Measurements from ENCODE around the gene ENTPD2. TPM values are rescaled to one million over a fixed set of nuclear protein-coding genes. Genes with fewer than 3 reads are reported as not detected.
"Not testable (repeated sequence)": the region's sequence is repeated elsewhere in the genome, so short reads cannot be mapped to it uniquely, and the experiment has no call there.

Gene ENTPD2
- total RNA-seq, 4 donors from 2014 or later: 0.22 to 0.55 TPM; not detected in 2

- no peak for TF ChIP-seq POLR2A (IDR thresholded peaks at IDR 0.05)
- TF ChIP-seq CTCF (IDR thresholded peaks at IDR 0.05 in 4 of 5, conservative IDR thresholded peaks at IDR 0.05 in 1 of 5): no peak
- ATAC-seq (no peak), DNase-seq (no peak)
- in situ Hi-C loops (cut with MboI; ENCODE audit: low sequenced_read_pairs in 4 of 4) (no loop called here), intact Hi-C loops (cut with DNase I; ENCODE audit: low total_unique reads) (no loop called here)
- H3K36me3 ChIP-seq: peaks cover 0 to 12% of the 10 kb centered on the region in 2 donors
- H3K4me1 ChIP-seq: no peaks in the 10 kb centered on the region
- H3K9me3 ChIP-seq: no peaks in the 10 kb centered on the region
- H3K27ac ChIP-seq: no peak overlapping the region
- H3K4me3 ChIP-seq: no peak overlapping the region
- H3K27me3 ChIP-seq: no peaks in the 10 kb centered on the region
Observed at GRCh38 chr9:137006116-137007003, 47.5 kb downstream of the ENTPD2 start.

GRCh38 chr9:137004285-137004684 is 49.6 kb downstream of the ENTPD2 start:
- in situ Hi-C loops (cut with MboI; ENCODE audit: low sequenced_read_pairs in 4 of 4); H3K27me3 ChIP-seq; H3K36me3 ChIP-seq; intact Hi-C loops (cut with DNase I; ENCODE audit: low total_unique reads); ATAC-seq; H3K27ac ChIP-seq; H3K4me1 ChIP-seq; H3K9me3 ChIP-seq; H3K4me3 ChIP-seq; DNase-seq: not testable (repeated sequence)
- TF ChIP-seq CTCF (IDR thresholded peaks at IDR 0.05 in 4 of 5, conservative IDR thresholded peaks at IDR 0.05 in 1 of 5): peak in 3 of 5 experiments; percentile 17 to 47 (median 23)

- Histone ChIP-seq H3K4me3 (no peak overlapping the region), H3K27ac (no peak overlapping the region), H3K27me3 (no peaks in the 10 kb centered on the region), H3K36me3 (no peaks in the 10 kb centered on the region), H3K4me1 (no peaks in the 10 kb centered on the region), H3K9me3 (no peaks in the 10 kb centered on the region)
- no peak for DNase-seq
- TF ChIP-seq CTCF (IDR thresholded peaks at IDR 0.05 in 4 of 5, conservative IDR thresholded peaks at IDR 0.05 in 1 of 5): no peak
- intact Hi-C loops (cut with DNase I; ENCODE audit: low total_unique reads) (no loop called here), in situ Hi-C loops (cut with MboI; ENCODE audit: low sequenced_read_pairs in 4 of 4) (no loop called here)
- ATAC-seq: no peak
Observed at GRCh38 chr9:137002646-137003041, 51.2 kb downstream of the ENTPD2 start.

- Histone ChIP-seq H3K9me3 (no peaks in the 10 kb centered on the region), H3K27ac (no peak overlapping the region), H3K4me3 (no peak overlapping the region), H3K27me3 (peaks cover 0 to under 1% (median 0%) of the 10 kb centered on the region in 3 donors), H3K4me1 (no peaks in the 10 kb centered on the region), H3K36me3 (no peaks in the 10 kb centered on the region)
- in situ Hi-C loops (cut with MboI; ENCODE audit: low sequenced_read_pairs in 4 of 4) (no loop called here), intact Hi-C loops (cut with DNase I; ENCODE audit: low total_unique reads) (no loop called here)
- DNase-seq (no peak), ATAC-seq (no peak)
- TF ChIP-seq POLR2A (IDR thresholded peaks at IDR 0.05) (no peak), CTCF (IDR thresholded peaks at IDR 0.05 in 4 of 5, conservative IDR thresholded peaks at IDR 0.05 in 1 of 5) (no peak)
Observed at GRCh38 chr9:137001857-137002645, 51.8 kb downstream of the ENTPD2 start.
